OCI-LY7 (cell line): ENCODE measurements around the gene MACF1. TPM values are rescaled to one million over a fixed set of nuclear protein-coding genes. Genes with fewer than 3 reads are reported as not detected.

Source experiments
- BruUV-seq: library from RNA; stranded (reverse); fragments of 400-500 nt; replicated peaks from 2 replicates; lab custom pipeline; 2021; lab: Mats Ljungman, UMichigan
- CTCF ChIA-PET: fragments of 300-600 bp; sonication (Branson Sonifier 250); formaldehyde crosslinking; loops from one replicate; lab custom pipeline; 2022; ENCODE audit warnings: antibody characterized with exemption; ENCODE audit not compliant: unreplicated experiment; lab: Charles Lee
- POLR2A ChIA-PET: fragments of 300-600 bp; sonication (Branson Sonifier 250); formaldehyde crosslinking; loops from one replicate; lab custom pipeline; 2022; ENCODE audit warnings: antibody characterized with exemption; lab: Charles Lee
- DNase-seq: peaks from one replicate; pipeline ENCODE4 v3.0.0-alpha.2; 2015; ENCODE audit warnings: low spot score
- H2AFZ ChIP-seq: fragments of 200-600 bp; sonication (generic), shearing (Covaris generic); 2 replicates; pipeline ENCODE4 v1.6.1; 2014; ENCODE audit warnings: mild to moderate bottlenecking, antibody characterized with exemption, low read length, moderate library complexity
- H3K27ac ChIP-seq: fragments of 200-600 bp; sonication (generic); 2 replicates; pipeline ENCODE4 v1.5.1; 2014; ENCODE audit warnings: mixed run types, low read depth, mild to moderate bottlenecking, moderate library complexity, low read length, inconsistent platforms; ENCODE audit not compliant: poor library complexity, severe bottlenecking
- H3K36me3 ChIP-seq: fragments of 200-600 bp; sonication (generic); 2 replicates; pipeline ENCODE4 v1.6.1; 2014; ENCODE audit warnings: mild to moderate bottlenecking, antibody characterized with exemption, low read length, moderate library complexity, mixed read lengths; ENCODE audit not compliant: insufficient read depth
- H3K4me1 ChIP-seq: fragments of 200-600 bp; sonication (generic); 2 replicates; pipeline ENCODE4 v1.5.1; 2014; ENCODE audit warnings: mild to moderate bottlenecking, low read length; ENCODE audit not compliant: insufficient read depth, poor library complexity, severe bottlenecking
- H3K4me2 ChIP-seq: fragments of 200-600 bp; sonication (generic); 2 replicates; pipeline ENCODE4 v1.6.1; 2014; ENCODE audit warnings: mild to moderate bottlenecking, low read length
- H3K4me3 ChIP-seq: fragments of 200-600 bp; sonication (generic); 2 replicates; pipeline ENCODE4 v1.5.1; 2014; ENCODE audit warnings: mild to moderate bottlenecking, low read depth, low read length; ENCODE audit not compliant: poor library complexity, severe bottlenecking
- H3K79me2 ChIP-seq: fragments of 200-600 bp; sonication (generic); 2 replicates; pipeline ENCODE4 v1.6.1; 2016; ENCODE audit warnings: low read depth, mild to moderate bottlenecking, low read length, moderate library complexity, mixed read lengths; ENCODE audit not compliant: insufficient read depth
- H3K9me2 ChIP-seq: fragments of 200-600 bp; sonication (generic); 2 replicates; pipeline ENCODE4 v1.6.1; 2016; ENCODE audit warnings: mild to moderate bottlenecking, low read length, mixed read lengths; ENCODE audit not compliant: insufficient read depth
- H3K9me3 ChIP-seq: fragments of 200-600 bp; sonication (generic); 2 replicates; pipeline ENCODE4 v1.6.1; 2014; ENCODE audit warnings: mild to moderate bottlenecking, mixed run types, low read length, mixed read lengths
- H4K20me1 ChIP-seq: fragments of 200-600 bp; sonication (generic); 2 replicates; pipeline ENCODE4 v1.6.1; 2014; ENCODE audit warnings: mild to moderate bottlenecking, antibody characterized with exemption, low read length, moderate library complexity, mixed read lengths; ENCODE audit not compliant: insufficient read depth
- EZH2phosphoT487 ChIP-seq: fragments of 200-600 bp; sonication (generic); IDR thresholded peaks from 2 replicates; pipeline ENCODE4 v1.6.1; 2018; ENCODE audit warnings: low read depth, borderline replicate concordance, mild to moderate bottlenecking, mixed run types, antibody characterized with exemption, low read length, moderate library complexity, mixed read lengths
- intact Hi-C: fragments of 100-400 bp; cut with micrococcal nuclease; formaldehyde crosslinking; loops from one replicate; pipeline ENCODE4 v1.10.0; 2022; ENCODE audit not compliant: unreplicated experiment
- total RNA-seq, 2 experiments: library from RNA; depleted of rRNA in 1 of 2; stranded (reverse); fragments of >200 nt in 1 of 2; shearing (Covaris generic) in 1 of 2; gene quantifications; 2 replicates each; pipeline ENCODE4 v1.2.3, GENCODE V29; 2014 to 2022
- TF ChIP-seq, protein P1 (sequence below): fragments of 200-600 bp; sonication (generic); conservative IDR thresholded peaks from 2 replicates; pipeline ENCODE4 v1.5.1; 2014; ENCODE audit warnings: mild to moderate bottlenecking, antibody characterized with exemption, low read length, moderate library complexity, mixed read lengths

MACF1 gene
- total RNA-seq, 2 experiments from 2014 or later = 211 to 220 TPM

DNA sequence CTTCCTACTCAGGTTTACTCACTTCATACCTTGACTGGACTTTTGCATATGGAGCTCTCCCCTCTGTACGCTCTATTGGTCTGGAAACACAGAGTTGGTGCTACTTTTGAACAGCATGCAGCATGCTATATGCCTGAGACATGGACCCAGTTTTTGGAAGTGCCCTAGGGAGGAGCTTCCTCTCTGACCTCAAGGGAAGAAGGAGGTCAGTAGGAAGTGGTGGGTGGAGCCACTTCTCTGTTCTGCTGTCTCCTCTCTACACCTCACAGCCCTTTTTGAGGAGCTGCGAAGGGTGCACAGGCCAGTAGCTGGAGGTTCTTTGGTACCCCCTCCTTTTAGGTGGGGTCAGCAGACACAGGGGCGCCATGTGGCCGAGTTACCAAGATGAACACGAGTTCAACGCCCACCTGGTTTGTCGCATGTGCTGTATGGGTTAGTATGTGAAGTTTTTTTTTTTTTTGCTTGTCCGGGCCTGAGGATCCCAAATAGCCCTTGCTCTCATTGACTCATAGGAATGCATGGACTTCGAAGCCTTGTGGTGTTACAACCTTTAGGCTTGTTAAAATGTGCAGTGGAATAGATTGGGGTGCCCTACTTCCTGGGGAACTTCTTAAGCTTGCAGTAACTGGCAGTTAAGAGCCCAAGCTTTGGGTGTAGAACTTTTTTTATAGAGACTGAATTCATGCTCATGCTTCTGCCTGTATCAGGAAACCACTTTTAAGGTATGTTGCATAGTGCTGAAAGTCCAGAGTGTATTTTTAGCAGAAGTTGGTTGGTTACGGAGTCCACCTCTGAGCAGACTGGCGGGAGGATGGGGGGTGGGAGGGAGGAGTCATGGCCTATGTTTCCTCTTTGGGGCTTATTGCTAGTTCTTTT, 10.7 kb downstream of the MACF1 start:
- Histone ChIP-seq H3K79me2 (peaks cover 45% of the 10 kb centered on the region), H3K4me1 (peaks cover 55% of the 10 kb centered on the region), H3K4me2 (peak overlapping the region; percentile 72), H3K4me3 (peak overlapping the region; percentile 75), H3K9me2 (no peaks in the 10 kb centered on the region), H3K9me3 (no peaks in the 10 kb centered on the region; the same call in 1 of the 2 replicates), H3K27ac (peak overlapping the region; percentile 88), H3K36me3 (peaks cover 17% of the 10 kb centered on the region), H4K20me1 (no peaks in the 10 kb centered on the region), H2AFZ (peak overlapping the region; percentile 41; the same call in 1 of the 2 replicates)
- intact Hi-C loops = loop anchor here (1.0 kb wide), 3 partner anchors 10 to 23 kb away; no protein-coding TSS in a partner anchor
- ChIA-PET CTCF (interaction anchor here (0.8 to 2.7 kb wide), 6 partner anchors 9 to 41 kb away, joined by 4 to 18 read pairs (median 7); partner anchors contain the start of gene MACF1), POLR2A (interaction anchor here (0.7 to 4.6 kb wide), 15 partner anchors 9 to 341 kb away, joined by 3 to 90 read pairs (median 5); partner anchors contain the start of gene MACF1)
- TF ChIP-seq EZH2phosphoT487 = no peak
- TF ChIP-seq, protein P1, sequence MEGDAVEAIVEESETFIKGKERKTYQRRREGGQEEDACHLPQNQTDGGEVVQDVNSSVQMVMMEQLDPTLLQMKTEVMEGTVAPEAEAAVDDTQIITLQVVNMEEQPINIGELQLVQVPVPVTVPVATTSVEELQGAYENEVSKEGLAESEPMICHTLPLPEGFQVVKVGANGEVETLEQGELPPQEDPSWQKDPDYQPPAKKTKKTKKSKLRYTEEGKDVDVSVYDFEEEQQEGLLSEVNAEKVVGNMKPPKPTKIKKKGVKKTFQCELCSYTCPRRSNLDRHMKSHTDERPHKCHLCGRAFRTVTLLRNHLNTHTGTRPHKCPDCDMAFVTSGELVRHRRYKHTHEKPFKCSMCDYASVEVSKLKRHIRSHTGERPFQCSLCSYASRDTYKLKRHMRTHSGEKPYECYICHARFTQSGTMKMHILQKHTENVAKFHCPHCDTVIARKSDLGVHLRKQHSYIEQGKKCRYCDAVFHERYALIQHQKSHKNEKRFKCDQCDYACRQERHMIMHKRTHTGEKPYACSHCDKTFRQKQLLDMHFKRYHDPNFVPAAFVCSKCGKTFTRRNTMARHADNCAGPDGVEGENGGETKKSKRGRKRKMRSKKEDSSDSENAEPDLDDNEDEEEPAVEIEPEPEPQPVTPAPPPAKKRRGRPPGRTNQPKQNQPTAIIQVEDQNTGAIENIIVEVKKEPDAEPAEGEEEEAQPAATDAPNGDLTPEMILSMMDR = no peak
- TSS peak; percentile 78 for BruUV-seq
- peak; percentile 78 for DNase-seq

DNA sequence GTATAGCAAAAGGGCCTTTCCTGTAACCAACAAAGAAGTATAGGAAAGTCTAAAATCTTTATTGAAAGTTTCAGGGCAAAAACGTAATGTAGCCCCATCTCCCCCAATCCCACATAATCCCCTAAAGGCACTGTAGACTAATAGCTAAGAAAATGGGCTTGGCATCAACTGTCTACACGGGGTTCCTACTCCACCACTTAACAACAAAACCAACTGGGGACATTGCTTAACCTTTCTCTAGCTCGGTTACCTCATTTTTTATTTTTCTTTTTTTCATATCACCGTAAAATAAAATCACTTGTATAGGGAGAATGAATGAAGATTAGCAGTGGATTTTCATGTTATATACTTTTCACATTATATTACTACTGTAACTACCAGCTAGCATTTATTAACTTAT, 12.3 kb downstream of the MACF1 start:
- POLR2A ChIA-PET = interaction anchor here (0.5 to 4.6 kb wide), 6 partner anchors 10 to 204 kb away, joined by 3 to 90 read pairs (median 4); partner anchors contain the start of gene MACF1
- peaks cover 65% of the 10 kb centered on the region for H3K4me1 ChIP-seq
- TF ChIP-seq, protein P1 = no peak
- TF ChIP-seq EZH2phosphoT487 = no peak
- H3K27ac ChIP-seq = peak overlapping the region; percentile 88
- peaks cover 30% of the 10 kb centered on the region for H3K36me3 ChIP-seq
- CTCF ChIA-PET = interaction anchor here (1.1 to 1.5 kb wide), 2 partner anchors 12 to 22 kb away, joined by 4 read pairs; no protein-coding TSS in a partner anchor
- BruUV-seq = no TSS peak
- H2AFZ ChIP-seq = no peak overlapping the region
- H3K79me2 ChIP-seq = peaks cover 60% of the 10 kb centered on the region
- no peaks in the 10 kb centered on the region for H3K9me3 ChIP-seq
- peak overlapping the region; percentile 75 for H3K4me3 ChIP-seq
- no peaks in the 10 kb centered on the region for H4K20me1 ChIP-seq
- intact Hi-C loops = no loop called here
- no peaks in the 10 kb centered on the region for H3K9me2 ChIP-seq
- no peak for DNase-seq
- peak overlapping the region; percentile 72 for H3K4me2 ChIP-seq
